HTR-8/SVneo (cell line): ENCODE results near the gene MACROD1.

Experiments used
- DNase-seq: peaks from one replicate; pipeline ENCODE4 v3.0.0; 2011; ENCODE audit warnings: low spot score, mixed read lengths; ENCODE audit not compliant: insufficient read length
- FAIRE-seq: peaks from 2 replicates; lab custom pipeline; 2011; peaks lifted over from hg19 to GRCh38; lab: Jason Lieb, UNC

MACROD1 gene

GRCh38 chr11:64156235-64157011, 9.5 kb downstream of the MACROD1 start:
- DNase-seq: no peak
- FAIRE-seq: no peak

- no peak for FAIRE-seq
- no peak for DNase-seq
Observed at GRCh38 chr11:64153812-64154211, 12.1 kb downstream of the MACROD1 start.

DNA sequence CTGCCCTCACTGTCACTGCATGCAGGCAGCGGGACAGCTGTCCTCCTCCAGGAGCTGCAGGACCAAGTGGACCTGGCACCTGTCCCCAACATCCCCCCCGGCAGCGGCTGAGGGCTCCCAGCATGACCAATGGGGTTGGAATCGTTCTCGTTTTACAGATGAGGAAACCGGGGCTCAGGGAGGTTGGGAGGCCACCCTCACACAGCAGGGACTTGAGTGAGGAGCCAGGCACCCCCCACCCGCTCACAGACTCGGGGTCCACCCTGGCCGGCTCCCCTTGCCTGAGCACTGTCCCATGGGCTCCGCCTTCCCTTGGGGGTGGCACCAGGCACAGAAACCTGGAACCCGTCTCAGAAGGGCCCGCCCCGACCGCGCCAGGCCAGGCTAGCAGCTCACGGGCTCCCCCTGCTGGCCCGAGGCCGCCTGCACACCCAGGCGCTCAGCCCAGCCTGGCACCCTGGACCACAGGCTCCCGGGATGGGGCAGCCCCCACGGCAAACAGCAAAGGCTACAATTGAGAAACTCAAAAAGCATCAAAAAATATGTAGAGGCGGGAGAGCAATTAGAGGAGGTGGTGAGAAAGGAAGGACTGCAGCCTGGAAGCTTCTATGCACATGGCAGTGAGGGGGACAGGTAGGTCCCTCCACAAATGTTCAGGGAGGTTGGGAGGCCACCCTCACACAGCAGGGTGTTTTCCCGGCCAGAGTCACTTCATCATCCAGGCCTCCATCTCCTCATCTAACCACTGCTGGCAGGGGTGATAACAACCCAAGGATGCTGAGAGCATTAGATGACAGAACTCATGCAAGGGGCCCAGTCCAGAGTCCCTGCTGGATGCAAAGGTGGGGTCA, 12.8 kb downstream of the MACROD1 start:
- FAIRE-seq: peak; percentile 69

GRCh38 chr11:64151337-64151736, 14.6 kb downstream of the MACROD1 start:
- no peak for DNase-seq
- FAIRE-seq: no peak

More for the DNA sequence above, 12.8 kb downstream of the MACROD1 start:
- peak; percentile 86 for DNase-seq

GRCh38 chr11:64150481-64151239, 15.3 kb downstream of the MACROD1 start:
- FAIRE-seq: no peak
- no peak for DNase-seq

GRCh38 chr11:64150051-64150450, 15.9 kb downstream of the MACROD1 start:
- DNase-seq: no peak
- no peak for FAIRE-seq

- FAIRE-seq: no peak
- no peak for DNase-seq
Observed at GRCh38 chr11:64148917-64149617, 16.8 kb downstream of the MACROD1 start.

DNA sequence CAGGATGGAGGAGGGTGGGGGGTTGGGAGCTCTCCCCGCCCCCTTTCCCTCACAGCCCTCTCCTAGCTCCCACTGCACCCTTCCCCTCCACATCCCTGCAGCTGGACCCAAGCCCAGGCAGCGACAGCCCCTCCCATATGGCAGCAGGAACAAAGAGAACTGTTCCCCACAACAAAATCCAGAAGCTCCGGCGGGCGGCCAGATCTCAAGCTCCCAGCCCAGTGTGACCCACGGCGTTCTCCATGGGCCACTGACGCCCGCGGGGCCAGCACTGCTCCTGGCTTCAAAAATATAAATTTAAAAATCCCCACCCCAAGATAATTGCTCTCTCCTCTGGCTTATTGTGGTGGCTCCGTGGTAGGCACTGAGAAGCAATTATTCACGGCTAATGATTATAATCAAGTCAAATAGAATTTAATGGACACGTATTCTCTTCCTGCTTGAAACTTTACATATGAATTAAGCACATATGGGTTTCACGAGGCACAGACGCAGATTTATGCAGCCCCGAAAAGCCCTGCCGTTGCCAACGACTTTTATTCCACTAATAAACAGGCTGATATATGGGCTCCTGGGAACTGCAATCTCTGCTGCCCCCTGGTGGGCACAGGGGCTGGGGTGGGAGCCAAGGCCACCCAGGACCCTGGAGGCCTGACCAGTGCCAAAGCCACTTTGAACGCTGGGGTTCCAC, 17.5 kb downstream of the MACROD1 start:
- FAIRE-seq (no peak), DNase-seq (peak; percentile 74)

- peak; percentile 84 for FAIRE-seq
Observed at GRCh38 chr11:64146036-64146955, 19.6 kb downstream of the MACROD1 start.

GRCh38 chr11:64144587-64145472, 21.1 kb downstream of the MACROD1 start:
- FAIRE-seq: no peak
- DNase-seq: no peak

More at GRCh38 chr11:64146036-64146955, 19.6 kb downstream of the MACROD1 start:
- peak; percentile 52 for DNase-seq

GRCh38 chr11:64141081-64141783, 24.7 kb downstream of the MACROD1 start:
- no peak for DNase-seq

DNA sequence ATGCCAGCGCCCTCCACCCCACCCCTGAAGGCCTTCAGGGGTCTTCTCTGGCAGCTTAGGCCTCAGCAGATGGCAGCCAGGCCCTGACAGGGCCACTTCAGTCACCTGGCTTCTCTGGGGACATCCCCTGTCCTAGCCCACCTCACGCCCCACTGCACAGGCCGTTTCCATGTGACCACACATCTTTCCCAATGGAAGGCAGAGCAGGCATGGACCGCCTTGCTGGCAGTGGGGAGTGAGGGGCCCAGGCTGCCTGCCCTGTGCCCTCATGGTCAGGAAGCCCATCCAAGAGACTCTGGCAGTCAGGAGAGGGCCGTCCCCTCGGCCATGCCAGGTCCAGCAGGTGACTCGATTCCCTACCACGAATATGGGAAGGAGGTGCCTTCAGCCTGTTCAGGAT, 25.8 kb downstream of the MACROD1 start:
- DNase-seq (no peak), FAIRE-seq (no peak)

More at GRCh38 chr11:64141081-64141783, 24.7 kb downstream of the MACROD1 start:
- FAIRE-seq: no peak

- FAIRE-seq: no peak
Observed at GRCh38 chr11:64139049-64139448, 26.9 kb downstream of the MACROD1 start.

DNA sequence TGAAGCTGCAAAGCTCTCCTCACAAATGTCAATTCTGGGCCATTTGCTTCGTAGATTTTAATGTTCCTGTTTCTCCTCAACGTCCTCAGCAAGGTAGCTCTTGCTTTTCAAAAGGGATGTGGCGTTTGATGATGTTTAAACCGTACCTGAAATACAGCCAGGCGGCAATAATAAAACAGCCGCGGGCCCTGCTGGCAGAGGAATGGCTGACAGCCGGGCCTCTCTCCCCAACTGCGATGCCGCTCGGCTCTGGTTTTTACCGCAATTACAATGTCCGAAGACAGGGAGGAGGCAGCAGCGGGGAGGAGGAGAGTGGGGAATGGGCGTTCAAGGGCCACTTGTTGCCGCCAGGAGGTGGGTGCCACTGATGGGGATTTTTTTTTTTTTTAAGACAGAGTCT, 27.5 kb downstream of the MACROD1 start:
- DNase-seq: no peak
- FAIRE-seq: no peak

More at GRCh38 chr11:64139049-64139448, 26.9 kb downstream of the MACROD1 start:
- DNase-seq: no peak

DNA sequence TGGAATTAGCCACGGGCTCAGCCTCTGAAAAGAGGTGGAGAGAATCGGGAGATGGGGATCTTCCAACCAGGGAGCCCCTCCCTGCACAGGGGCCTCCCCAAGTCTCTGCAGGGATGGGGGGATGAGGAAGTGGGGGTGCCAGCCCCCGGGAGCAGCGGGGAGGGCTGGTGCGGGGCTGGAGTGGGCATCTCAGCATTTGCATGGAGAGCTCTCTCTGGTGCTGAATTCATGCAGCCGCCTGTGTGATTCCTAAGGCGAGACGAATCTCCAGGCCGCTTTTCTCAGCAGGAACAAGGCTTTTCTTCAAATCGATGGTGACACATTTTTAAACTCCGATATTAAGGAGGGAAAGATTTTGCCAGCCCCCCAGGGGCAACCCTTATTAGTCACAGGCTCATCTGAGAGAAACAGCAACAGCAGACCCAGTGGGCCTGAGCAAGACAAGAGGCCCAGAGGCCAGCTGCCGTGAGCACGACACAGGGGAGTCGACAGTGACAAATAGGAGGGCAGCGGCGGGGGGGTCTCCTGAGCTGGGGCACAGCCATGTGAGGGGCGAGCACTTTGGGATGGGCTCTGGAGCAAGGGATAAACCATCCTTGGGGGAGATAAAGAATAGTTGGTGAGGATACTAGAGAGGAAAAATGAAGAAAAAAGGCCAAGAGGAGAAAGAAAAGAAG, 29.0 kb downstream of the MACROD1 start:
- DNase-seq: no peak
- no peak for FAIRE-seq

DNA sequence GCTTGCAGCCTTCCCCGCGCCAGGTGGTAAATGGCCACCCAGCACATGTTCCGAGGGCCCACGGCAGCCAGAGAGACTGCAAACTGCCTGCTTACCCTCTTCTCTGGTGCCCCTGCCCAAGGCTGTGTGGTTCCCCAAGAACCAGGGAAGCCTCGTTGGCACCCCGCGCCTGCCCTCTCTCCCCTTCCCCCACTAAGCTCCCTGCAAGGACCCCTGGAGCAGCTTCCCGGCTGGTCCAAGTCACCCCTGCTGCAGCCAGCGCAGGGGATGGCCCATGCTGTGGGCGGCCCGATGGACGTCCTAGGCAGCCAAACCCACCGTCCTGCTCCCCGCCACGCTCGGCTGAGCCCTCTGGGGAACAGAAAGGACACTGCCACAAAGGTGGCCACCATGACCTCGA, 30.2 kb downstream of the MACROD1 start:
- DNase-seq: no peak
- no peak for FAIRE-seq
